Activated T-helper 1 cell treated with anti-CD3 and anti-CD28 coated beads, Interleukin-12 subunit alpha, Interleukin-12 subunit beta, Interleukin-2, Interleukin-4 antibody, amounts not matched to agents 30 ng/mL and 10 ng/mL and 1 ng/mL, durations not matched to agents 14 hours and 24 hours and 36 hours (primary cell): ENCODE measurements around the gene BCOR. TPM values are rescaled to one million over a fixed set of nuclear protein-coding genes. Genes with fewer than 3 reads are reported as not detected.

Experiments used
- DNase-seq: peaks from one replicate; pipeline ENCODE4 v3.0.0; 2021; ENCODE audit warnings: low spot score
- H3K27ac Mint-ChIP-seq: one replicate; pipeline ENCODE4 v1.8.0; 2021; ENCODE audit warnings: mild to moderate bottlenecking, mixed read lengths
- H3K27me3 Mint-ChIP-seq: one replicate; pipeline ENCODE4 v1.8.0; 2022; ENCODE audit warnings: mild to moderate bottlenecking, moderate library complexity, mixed read lengths; ENCODE audit not compliant: insufficient read depth
- H3K36me3 Mint-ChIP-seq: one replicate; pipeline ENCODE4 v1.8.0; 2021; ENCODE audit warnings: low read depth, mixed read lengths
- H3K4me1 Mint-ChIP-seq: one replicate; pipeline ENCODE4 v1.8.0; 2021; ENCODE audit warnings: low read depth, mixed read lengths
- H3K4me3 Mint-ChIP-seq: one replicate; pipeline ENCODE4 v1.8.0; 2021; ENCODE audit warnings: mild to moderate bottlenecking, moderate library complexity, mixed read lengths
- H3K9me3 Mint-ChIP-seq: one replicate; pipeline ENCODE4 v1.8.0; 2021; ENCODE audit warnings: mixed read lengths
- intact Hi-C: fragments of 100-400 bp; cut with micrococcal nuclease; formaldehyde crosslinking; loops from one replicate; pipeline ENCODE4 v1.15.1; 2024
- total RNA-seq: library from RNA; stranded (reverse); gene quantifications from 2 replicates; pipeline ENCODE4 v1.2.3, GENCODE V29; 2022

Gene BCOR
- total RNA-seq, 1 donor from 2014 or later: 65.2 TPM

GRCh38 chrX:40003428-40004245 is 94.1 kb downstream of the BCOR start:
- Mint-ChIP-seq H3K27ac (no peak overlapping the region), H3K27me3 (peaks cover 25% of the 10 kb centered on the region), H3K36me3 (no peaks in the 10 kb centered on the region), H3K9me3 (no peaks in the 10 kb centered on the region), H3K4me3 (no peak overlapping the region), H3K4me1 (peaks cover 6% of the 10 kb centered on the region)
- no peak for DNase-seq
- intact Hi-C loops: no loop called here

- no peaks in the 10 kb centered on the region for H3K36me3 Mint-ChIP-seq
- DNase-seq: no peak
- peaks cover 25% of the 10 kb centered on the region for H3K27me3 Mint-ChIP-seq
- H3K9me3 Mint-ChIP-seq: no peaks in the 10 kb centered on the region
- no peak overlapping the region for H3K27ac Mint-ChIP-seq
- no peak overlapping the region for H3K4me3 Mint-ChIP-seq
- intact Hi-C loops: no loop called here
- H3K4me1 Mint-ChIP-seq: peaks cover 6% of the 10 kb centered on the region
Observed at GRCh38 chrX:40003071-40003427, 94.7 kb downstream of the BCOR start.
